Stimulated activated memory B cell treated with anti-CD40 and anti-IgM and Interleukin-4, amounts not matched to agents 10 μg/mL and 1 μg/mL and 100 μg/mL, for 72 hours (primary cell): ENCODE data around the gene RPS6KA2.
A peak's percentile ranks its signal among the peaks of the same experiment; 100 is the strongest.
"Not testable (repeated sequence)": the region's sequence is repeated elsewhere in the genome, so short reads cannot be mapped to it uniquely, and the experiment has no call there.

ENCODE experiments used
- ATAC-seq: fragments of 150-1000 bp; cut with Tn5 transposase; 2 replicates; pipeline ENCODE4 v1.10.0; 2021
- H3K27ac Mint-ChIP-seq: one replicate; pipeline ENCODE4 v1.8.0; 2022; ENCODE audit warnings: mild to moderate bottlenecking, mixed read lengths
- H3K27me3 Mint-ChIP-seq: one replicate; pipeline ENCODE4 v1.8.0; 2022; ENCODE audit warnings: mixed read lengths
- H3K36me3 Mint-ChIP-seq: one replicate; pipeline ENCODE4 v1.8.0; 2022; ENCODE audit warnings: mixed read lengths
- H3K4me1 Mint-ChIP-seq: one replicate; pipeline ENCODE4 v1.8.0; 2022; ENCODE audit warnings: mixed read lengths
- H3K4me3 Mint-ChIP-seq: one replicate; pipeline ENCODE4 v1.8.0; 2022; ENCODE audit warnings: mild to moderate bottlenecking, moderate library complexity, mixed read lengths
- H3K9me3 Mint-ChIP-seq: one replicate; pipeline ENCODE4 v1.8.0; 2022; ENCODE audit warnings: mixed read lengths

Gene RPS6KA2

GRCh38 chr6:166540631-166541331, 86.3 kb downstream of the RPS6KA2 start:
- H3K27ac Mint-ChIP-seq: peak overlapping the region; percentile 93
- H3K36me3 Mint-ChIP-seq: peaks cover 12% of the 10 kb centered on the region
- H3K27me3 Mint-ChIP-seq: no peaks in the 10 kb centered on the region
- H3K4me1 Mint-ChIP-seq: peaks cover 22% of the 10 kb centered on the region
- peak; percentile 95 for ATAC-seq
- H3K4me3 Mint-ChIP-seq: peak overlapping the region; percentile 79
- no peaks in the 10 kb centered on the region for H3K9me3 Mint-ChIP-seq

GRCh38 chr6:166539543-166539942, 87.5 kb downstream of the RPS6KA2 start:
- H3K27ac Mint-ChIP-seq: no peak overlapping the region
- H3K36me3 Mint-ChIP-seq: peaks cover 18% of the 10 kb centered on the region
- H3K4me3 Mint-ChIP-seq: no peak overlapping the region

GRCh38 chr6:166539011-166539385, 88.1 kb downstream of the RPS6KA2 start:
- not testable (repeated sequence) for ATAC-seq, H3K27me3 Mint-ChIP-seq, H3K9me3 Mint-ChIP-seq, H3K4me3 Mint-ChIP-seq
- peak overlapping the region; percentile 32 for H3K27ac Mint-ChIP-seq
- peaks cover 18% of the 10 kb centered on the region for H3K36me3 Mint-ChIP-seq
- peaks cover 22% of the 10 kb centered on the region for H3K4me1 Mint-ChIP-seq

More at GRCh38 chr6:166539543-166539942, 87.5 kb downstream of the RPS6KA2 start:
- no peaks in the 10 kb centered on the region for H3K9me3 Mint-ChIP-seq
- H3K27me3 Mint-ChIP-seq: no peaks in the 10 kb centered on the region
- H3K4me1 Mint-ChIP-seq: peaks cover 22% of the 10 kb centered on the region
- no peak for ATAC-seq

DNA sequence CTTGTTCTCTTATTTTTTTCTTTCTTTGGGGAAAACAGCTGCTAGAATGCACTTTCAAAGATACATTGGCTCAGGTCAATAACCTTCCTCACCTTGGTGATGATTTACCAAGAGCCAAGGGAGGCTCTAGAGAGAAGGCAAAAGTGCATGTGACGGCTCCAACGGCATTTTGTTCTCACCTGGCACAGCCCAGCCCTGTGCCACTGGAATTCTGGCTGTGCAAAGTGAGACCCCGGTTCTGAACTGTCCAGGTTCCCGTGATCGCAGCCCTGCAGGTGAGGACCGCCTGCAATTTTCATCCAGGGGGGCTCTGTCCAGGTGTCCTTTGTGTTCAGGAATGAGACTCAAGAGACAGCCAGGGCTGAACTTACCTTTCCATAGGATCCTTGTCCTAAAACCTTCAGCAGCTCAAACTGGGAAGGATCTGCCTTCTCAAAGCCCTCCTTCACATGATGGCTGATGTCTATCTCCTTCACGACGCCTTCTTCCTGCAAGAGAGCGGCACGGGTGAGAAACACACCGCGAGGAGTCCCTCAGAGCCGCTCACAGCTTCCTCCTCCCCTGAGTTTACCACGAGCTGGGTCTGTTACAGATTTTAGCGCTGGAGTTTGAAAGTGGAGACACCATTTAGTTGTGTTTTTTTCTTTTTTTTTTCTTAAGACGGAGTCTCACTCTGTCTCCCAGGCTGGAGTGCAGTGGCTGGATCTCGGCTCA, 88.6 kb downstream of the RPS6KA2 start:
- no peaks in the 10 kb centered on the region for H3K9me3 Mint-ChIP-seq
- H3K4me1 Mint-ChIP-seq: peaks cover 22% of the 10 kb centered on the region
- no peaks in the 10 kb centered on the region for H3K27me3 Mint-ChIP-seq
- H3K27ac Mint-ChIP-seq: peak overlapping the region; percentile 32
- H3K4me3 Mint-ChIP-seq: no peak overlapping the region
- peaks cover 18% of the 10 kb centered on the region for H3K36me3 Mint-ChIP-seq
- no peak for ATAC-seq

- no peak for ATAC-seq
- H3K36me3 Mint-ChIP-seq: peaks cover 37% of the 10 kb centered on the region
- H3K4me1 Mint-ChIP-seq: no peaks in the 10 kb centered on the region
- H3K27me3 Mint-ChIP-seq: no peaks in the 10 kb centered on the region
- H3K9me3 Mint-ChIP-seq: no peaks in the 10 kb centered on the region
- no peak overlapping the region for H3K27ac Mint-ChIP-seq
- no peak overlapping the region for H3K4me3 Mint-ChIP-seq
Observed at GRCh38 chr6:166534658-166535406, 92.2 kb downstream of the RPS6KA2 start.

- Mint-ChIP-seq H3K36me3 (peaks cover 40% of the 10 kb centered on the region), H3K4me3 (no peak overlapping the region), H3K4me1 (no peaks in the 10 kb centered on the region), H3K27me3 (no peaks in the 10 kb centered on the region), H3K9me3 (no peaks in the 10 kb centered on the region), H3K27ac (no peak overlapping the region)
- no peak for ATAC-seq
Observed at GRCh38 chr6:166533205-166533824, 93.7 kb downstream of the RPS6KA2 start.

DNA sequence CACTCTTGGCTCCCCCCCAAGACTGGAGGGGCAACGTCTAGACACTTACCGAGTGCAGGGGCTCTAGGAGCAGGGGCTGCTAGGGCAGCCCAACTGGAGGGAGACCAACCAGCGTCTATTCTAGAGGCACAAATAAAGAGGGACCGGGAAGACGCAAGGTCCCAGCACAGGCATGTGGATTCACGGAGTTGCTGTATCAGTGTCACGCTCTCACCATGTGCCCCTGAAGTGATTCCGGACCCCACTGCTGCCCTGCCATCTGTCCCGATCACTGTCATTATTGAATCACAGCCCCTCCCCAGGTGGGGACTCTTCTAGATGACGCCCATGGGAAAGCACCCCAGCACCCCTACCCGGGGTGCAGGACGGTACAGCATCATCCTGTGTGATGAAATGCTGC, 94.7 kb downstream of the RPS6KA2 start:
- ATAC-seq: no peak

DNA sequence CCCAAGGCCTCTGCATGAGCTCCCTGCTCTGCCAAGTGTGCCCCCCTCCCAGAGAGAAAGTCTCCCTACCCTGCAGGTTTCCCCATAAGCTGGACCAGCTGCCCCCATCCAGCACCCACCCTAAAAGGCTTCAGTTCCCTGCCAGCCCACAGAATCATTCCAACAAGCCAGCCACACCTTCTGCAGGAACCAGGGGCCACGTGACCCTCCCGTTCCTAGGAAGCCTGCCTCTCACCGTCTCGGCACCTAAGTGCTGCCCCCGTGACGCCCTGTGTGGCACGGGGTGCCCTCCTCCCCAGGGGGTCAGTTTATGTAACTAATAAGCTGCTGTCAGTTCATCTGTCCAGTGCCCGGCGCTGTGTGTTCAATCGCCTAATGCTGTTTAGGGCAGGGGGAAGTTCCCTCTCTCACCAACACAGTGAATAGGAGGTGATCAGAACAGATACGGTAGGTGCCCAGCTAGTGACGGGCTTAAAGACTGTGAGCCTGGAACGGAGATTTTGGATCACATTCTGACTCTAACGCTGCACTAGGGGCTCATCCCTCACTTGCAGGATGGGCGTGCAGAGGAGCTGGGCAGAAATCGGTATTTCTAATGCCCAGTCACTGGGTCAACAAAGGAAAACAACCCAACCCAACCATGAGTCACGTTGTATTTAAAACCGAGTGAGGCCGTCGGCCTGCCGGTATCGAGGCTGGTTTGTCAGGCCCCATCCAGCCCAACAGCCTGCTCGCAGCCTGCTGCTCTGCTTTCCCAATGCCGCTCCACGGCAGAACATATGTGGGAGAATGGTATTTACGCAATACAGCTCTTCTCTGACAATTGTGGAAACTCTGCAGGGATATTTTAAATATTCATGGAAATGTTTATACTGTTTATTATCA, 96.6 kb downstream of the RPS6KA2 start:
- Mint-ChIP-seq H3K27me3 (no peaks in the 10 kb centered on the region), H3K4me1 (no peaks in the 10 kb centered on the region), H3K4me3 (no peak overlapping the region), H3K36me3 (peaks cover 31% of the 10 kb centered on the region), H3K9me3 (no peaks in the 10 kb centered on the region), H3K27ac (no peak overlapping the region)
- no peak for ATAC-seq

More for the DNA sequence above, 94.7 kb downstream of the RPS6KA2 start:
- H3K4me1 Mint-ChIP-seq: no peaks in the 10 kb centered on the region
- no peak overlapping the region for H3K4me3 Mint-ChIP-seq
- no peaks in the 10 kb centered on the region for H3K9me3 Mint-ChIP-seq
- no peaks in the 10 kb centered on the region for H3K27me3 Mint-ChIP-seq
- no peak overlapping the region for H3K27ac Mint-ChIP-seq
- peaks cover 39% of the 10 kb centered on the region for H3K36me3 Mint-ChIP-seq

DNA sequence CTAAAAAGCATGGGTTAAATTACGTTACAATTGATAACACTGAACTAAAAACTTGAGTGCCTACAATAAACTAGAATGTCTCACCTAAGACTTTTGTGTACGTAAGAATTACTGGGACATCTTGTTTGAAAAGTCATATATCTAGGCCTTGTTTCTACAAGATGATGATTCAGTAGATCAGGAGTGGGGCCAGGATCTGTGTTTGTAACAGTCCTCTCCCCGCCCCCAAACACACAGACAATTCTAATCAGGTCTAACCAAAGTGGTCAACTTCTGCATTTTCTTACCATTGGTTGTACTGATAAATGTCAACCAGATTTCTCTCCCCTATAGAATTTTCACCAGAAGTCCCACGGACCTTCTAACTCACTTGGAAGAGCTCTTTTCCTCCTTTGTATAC, 97.5 kb downstream of the RPS6KA2 start:
- Mint-ChIP-seq H3K4me3 (no peak overlapping the region), H3K27ac (no peak overlapping the region), H3K27me3 (no peaks in the 10 kb centered on the region), H3K36me3 (peaks cover 33% of the 10 kb centered on the region), H3K9me3 (no peaks in the 10 kb centered on the region), H3K4me1 (no peaks in the 10 kb centered on the region)
- no peak for ATAC-seq

GRCh38 chr6:166529058-166529457, 98.0 kb downstream of the RPS6KA2 start:
- not testable (repeated sequence) for H3K27ac Mint-ChIP-seq, H3K4me1 Mint-ChIP-seq, H3K9me3 Mint-ChIP-seq, ATAC-seq, H3K4me3 Mint-ChIP-seq, H3K27me3 Mint-ChIP-seq
- peaks cover 32% of the 10 kb centered on the region for H3K36me3 Mint-ChIP-seq

DNA sequence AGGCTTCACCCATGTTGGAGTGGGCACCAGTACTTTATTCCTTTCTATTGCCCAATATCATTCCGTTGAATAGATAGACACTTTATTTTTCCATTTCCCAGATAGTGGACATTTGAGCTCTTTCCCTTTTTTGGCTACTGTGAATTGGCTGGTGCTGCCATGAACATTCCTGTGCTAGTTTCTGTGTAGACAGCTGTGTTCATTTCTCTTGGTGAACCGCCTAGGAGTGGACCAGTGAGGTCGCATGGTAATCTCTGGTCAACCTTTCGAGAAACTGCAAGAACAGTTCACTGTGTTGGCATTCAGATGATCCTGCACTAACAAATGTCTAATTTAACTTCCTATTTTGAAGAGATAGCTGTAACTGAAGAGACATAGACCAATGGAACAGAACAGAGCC, 99.2 kb downstream of the RPS6KA2 start:
- H3K9me3 Mint-ChIP-seq: no peaks in the 10 kb centered on the region
- no peaks in the 10 kb centered on the region for H3K27me3 Mint-ChIP-seq
- no peak overlapping the region for H3K4me3 Mint-ChIP-seq
- no peaks in the 10 kb centered on the region for H3K4me1 Mint-ChIP-seq
- H3K27ac Mint-ChIP-seq: no peak overlapping the region
- peaks cover 27% of the 10 kb centered on the region for H3K36me3 Mint-ChIP-seq
- no peak for ATAC-seq

DNA sequence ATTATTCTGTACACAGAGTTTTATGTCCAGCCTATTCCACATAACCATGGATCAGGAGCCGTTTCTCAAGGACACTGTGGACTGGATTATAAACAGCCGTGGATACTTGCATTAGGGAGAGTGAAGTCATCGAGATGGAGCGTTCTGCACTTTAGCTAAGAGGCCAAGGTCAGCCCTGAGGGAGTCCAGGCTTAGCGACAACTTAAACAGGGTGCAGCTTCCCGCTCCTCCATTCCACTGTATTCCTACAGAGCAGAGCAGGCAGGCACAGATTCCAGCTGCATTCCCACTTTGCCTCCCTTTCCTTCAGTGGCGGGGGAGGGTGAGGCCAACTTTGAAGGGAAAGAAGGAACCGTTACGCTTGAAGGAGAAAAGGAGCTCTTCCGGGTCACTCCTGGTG, 100.1 kb downstream of the RPS6KA2 start:
- Mint-ChIP-seq H3K27me3 (no peaks in the 10 kb centered on the region), H3K36me3 (peaks cover 28% of the 10 kb centered on the region), H3K9me3 (no peaks in the 10 kb centered on the region), H3K4me1 (no peaks in the 10 kb centered on the region), H3K27ac (no peak overlapping the region), H3K4me3 (no peak overlapping the region)
- no peak for ATAC-seq

DNA sequence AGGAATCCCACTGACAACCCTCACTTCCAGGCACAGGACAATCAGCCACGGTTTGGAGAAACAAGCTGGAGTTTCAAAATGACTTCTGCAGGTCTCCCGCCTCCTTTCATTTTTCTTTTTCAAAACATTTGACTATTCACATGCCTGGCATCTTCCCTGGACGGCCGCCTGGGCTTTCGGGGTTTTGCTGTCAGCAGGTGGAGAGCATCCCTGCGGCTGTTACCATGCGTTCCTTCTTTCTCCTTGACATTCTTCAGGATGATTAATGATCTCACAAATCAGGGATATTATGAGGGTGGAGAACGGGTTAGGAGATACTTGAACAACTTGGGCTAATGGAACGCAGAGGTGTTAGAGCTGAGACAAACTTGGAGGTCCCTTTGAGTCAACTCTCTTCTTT, 101.5 kb downstream of the RPS6KA2 start:
- peaks cover 3% of the 10 kb centered on the region for H3K9me3 Mint-ChIP-seq

GRCh38 chr6:166523782-166524559, 103.1 kb downstream of the RPS6KA2 start:
- H3K27me3 Mint-ChIP-seq: no peaks in the 10 kb centered on the region
- peaks cover 3% of the 10 kb centered on the region for H3K9me3 Mint-ChIP-seq
- no peak for ATAC-seq
- no peaks in the 10 kb centered on the region for H3K4me1 Mint-ChIP-seq
- no peak overlapping the region for H3K4me3 Mint-ChIP-seq
- H3K27ac Mint-ChIP-seq: no peak overlapping the region
- H3K36me3 Mint-ChIP-seq: peaks cover 23% of the 10 kb centered on the region

More for the DNA sequence above, 101.5 kb downstream of the RPS6KA2 start:
- Mint-ChIP-seq H3K27ac (no peak overlapping the region), H3K27me3 (no peaks in the 10 kb centered on the region), H3K36me3 (peaks cover 34% of the 10 kb centered on the region), H3K4me3 (no peak overlapping the region), H3K4me1 (no peaks in the 10 kb centered on the region)
- ATAC-seq: no peak
